Loucy (cell line): ENCODE measurements around the gene ANKS3.

Experiments
- EZH2phosphoT487 ChIP-seq: fragments of 200-600 bp; IDR thresholded peaks from 2 replicates; pipeline ENCODE4 v1.6.1; 2018; ENCODE audit warnings: antibody characterized with exemption, mild to moderate bottlenecking, moderate library complexity, borderline replicate concordance
- TF ChIP-seq, protein P1 (sequence below): fragments of 200-600 bp; sonication (generic); conservative IDR thresholded peaks from 2 replicates; pipeline ENCODE4 v1.5.1; 2014; ENCODE audit warnings: mild to moderate bottlenecking, antibody characterized with exemption, low read length

DNA sequence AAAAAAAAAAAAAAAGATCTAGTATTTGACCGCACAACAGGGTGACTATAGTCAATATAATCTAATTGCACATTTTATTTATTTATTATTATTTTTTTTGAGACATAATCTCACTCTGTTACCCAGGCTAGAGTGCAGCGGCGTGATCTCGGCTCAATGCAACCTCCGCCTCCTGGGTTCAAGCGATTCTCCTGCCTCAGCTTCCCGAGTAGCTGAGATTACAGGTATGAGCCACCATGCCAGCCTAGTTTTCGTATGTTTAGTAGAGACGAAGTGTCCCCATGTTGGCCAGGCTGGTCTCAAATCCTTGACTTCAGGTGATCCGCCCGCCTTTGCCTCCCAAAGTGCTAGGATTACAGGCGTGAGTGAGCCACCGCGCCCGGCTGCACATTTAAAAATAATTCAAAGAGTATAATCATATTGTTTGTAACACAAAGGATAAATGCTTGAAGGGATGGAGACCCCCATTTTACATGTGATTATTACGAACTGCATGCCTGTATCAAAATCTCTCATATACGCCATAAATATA is 794 bp downstream of the ANKS3 start:
- TF ChIP-seq, protein P1, sequence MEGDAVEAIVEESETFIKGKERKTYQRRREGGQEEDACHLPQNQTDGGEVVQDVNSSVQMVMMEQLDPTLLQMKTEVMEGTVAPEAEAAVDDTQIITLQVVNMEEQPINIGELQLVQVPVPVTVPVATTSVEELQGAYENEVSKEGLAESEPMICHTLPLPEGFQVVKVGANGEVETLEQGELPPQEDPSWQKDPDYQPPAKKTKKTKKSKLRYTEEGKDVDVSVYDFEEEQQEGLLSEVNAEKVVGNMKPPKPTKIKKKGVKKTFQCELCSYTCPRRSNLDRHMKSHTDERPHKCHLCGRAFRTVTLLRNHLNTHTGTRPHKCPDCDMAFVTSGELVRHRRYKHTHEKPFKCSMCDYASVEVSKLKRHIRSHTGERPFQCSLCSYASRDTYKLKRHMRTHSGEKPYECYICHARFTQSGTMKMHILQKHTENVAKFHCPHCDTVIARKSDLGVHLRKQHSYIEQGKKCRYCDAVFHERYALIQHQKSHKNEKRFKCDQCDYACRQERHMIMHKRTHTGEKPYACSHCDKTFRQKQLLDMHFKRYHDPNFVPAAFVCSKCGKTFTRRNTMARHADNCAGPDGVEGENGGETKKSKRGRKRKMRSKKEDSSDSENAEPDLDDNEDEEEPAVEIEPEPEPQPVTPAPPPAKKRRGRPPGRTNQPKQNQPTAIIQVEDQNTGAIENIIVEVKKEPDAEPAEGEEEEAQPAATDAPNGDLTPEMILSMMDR: no peak
- TF ChIP-seq EZH2phosphoT487: no peak
